SK-N-SH (cell line): ENCODE results near the gene SLC25A20. TPM values are rescaled to one million over a fixed set of nuclear protein-coding genes. Genes with fewer than 3 reads are reported as not detected.
"Not testable (repeated sequence)": the region's sequence is repeated elsewhere in the genome, so short reads cannot be mapped to it uniquely, and the experiment has no call there.

ENCODE experiments used
- CTCF ChIA-PET: fragments of 300-600, 350-600 bp; formaldehyde crosslinking; extraction: SDS; loops from one replicate; lab custom pipeline; 2021; lab: Yijun Ruan, JAX
- POLR2A ChIA-PET: fragments of 350-600 bp; sonication (Branson Sonifier 250); formaldehyde crosslinking; extraction: SDS; loops from one replicate; lab custom pipeline; 2020; ENCODE audit warnings: antibody characterized with exemption, inconsistent platforms; lab: Yijun Ruan, JAX
- DNase-seq: peaks from one replicate; pipeline ENCODE4 v3.0.0; 2012
- H2AFZ ChIP-seq: fragments of 200-600 bp; sonication (generic); 2 replicates; pipeline ENCODE4 v1.8.1; 2016; ENCODE audit warnings: antibody characterized with exemption, mild to moderate bottlenecking, low read depth
- H3F3A ChIP-seq: fragments of 200-600 bp; sonication (generic); replicated peaks from 2 replicates; pipeline ENCODE3; 2016; ENCODE audit warnings: antibody characterized with exemption, mild to moderate bottlenecking; ENCODE audit not compliant: insufficient read depth
- H3K27ac ChIP-seq, 2 experiments: fragments of 200-500 bp in 1 of 2; fragments of 200-600 bp in 1 of 2; sonication (Bioruptor generic) in 1 of 2; sonication (generic), shearing (Covaris generic) in 1 of 2; 2 replicates each; pipeline versions ENCODE4 v1.5.1 to v1.6.1; 2014 to 2016; ENCODE audit warnings: low read depth in 2 of 2, inconsistent platforms in 1 of 2, low read length in 1 of 2, mild to moderate bottlenecking in 1 of 2, mixed read lengths in 1 of 2
- H3K27me3 ChIP-seq: fragments of 200-600 bp; sonication (generic), shearing (Covaris generic); 2 replicates; pipeline ENCODE4 v1.6.1; 2016; ENCODE audit warnings: mixed run types; ENCODE audit not compliant: insufficient read depth
- H3K36me3 ChIP-seq, 2 experiments: fragments of 200-500 bp in 1 of 2; fragments of 200-600 bp in 1 of 2; sonication (Bioruptor generic) in 1 of 2; sonication (generic) in 1 of 2; replicated peaks in 1 of 2; 2 replicates each; pipeline versions ENCODE3 to v1.5.1; 2014 to 2016; ENCODE audit warnings: low read length in 1 of 2, mild to moderate bottlenecking in 1 of 2; ENCODE audit not compliant: insufficient read depth in 2 of 2, control insufficient read depth in 1 of 2
- H3K4me1 ChIP-seq, 2 experiments: fragments of 200-500 bp in 1 of 2; fragments of 200-600 bp in 1 of 2; sonication (Bioruptor generic) in 1 of 2; sonication (generic), shearing (Covaris generic) in 1 of 2; 2 replicates each; pipeline versions ENCODE4 v1.5.1 to v1.6.1; 2014 to 2016; ENCODE audit warnings: low read depth in 1 of 2, low read length in 1 of 2, mixed run types in 1 of 2; ENCODE audit not compliant: insufficient read depth in 2 of 2, control insufficient read depth in 1 of 2
- H3K4me2 ChIP-seq: fragments of 200-600 bp; sonication (generic), shearing (Covaris generic); 2 replicates; pipeline ENCODE4 v1.6.1; 2017; ENCODE audit warnings: mixed run types
- H3K4me3 ChIP-seq, 2 experiments: fragments of 200-500 bp in 1 of 2; fragments of 200-600 bp in 1 of 2; sonication (Bioruptor generic) in 1 of 2; sonication (generic), shearing (Covaris generic) in 1 of 2; 2 replicates each; pipeline versions ENCODE4 v1.5.1 to v1.8.1; 2014 to 2016; ENCODE audit warnings: low read depth in 2 of 2, inconsistent platforms in 1 of 2, low read length in 1 of 2, mild to moderate bottlenecking in 1 of 2, mixed read lengths in 1 of 2, moderate library complexity in 1 of 2
- H3K79me2 ChIP-seq: fragments of 200-600 bp; sonication (generic); 2 replicates; pipeline ENCODE4 v1.8.1; 2017; ENCODE audit warnings: mild to moderate bottlenecking; ENCODE audit not compliant: insufficient read depth
- H3K9ac ChIP-seq: fragments of 200-600 bp; sonication (generic); 2 replicates; pipeline ENCODE4 v1.6.1; 2017; ENCODE audit warnings: mixed run types
- H3K9me2 ChIP-seq: fragments of 200-600 bp; sonication (generic); 2 replicates; pipeline ENCODE4 v1.6.1; 2017; ENCODE audit warnings: mixed run types
- H3K9me3 ChIP-seq: fragments of 200-600 bp; sonication (generic); 2 replicates; pipeline ENCODE4 v1.6.1; 2017; ENCODE audit warnings: mixed run types, mild to moderate bottlenecking, moderate library complexity
- H4K20me1 ChIP-seq: fragments of 200-600 bp; sonication (generic); 2 replicates; pipeline ENCODE4 v1.6.1; 2017; ENCODE audit warnings: mild to moderate bottlenecking, mixed run types; ENCODE audit not compliant: insufficient read depth
- NFIC ChIP-seq: IDR thresholded peaks from 2 replicates; pipeline ENCODE4 v1.4.0; 2012; ENCODE audit warnings: borderline replicate concordance
- WGBS: methylation state at CpG from one replicate; pipeline ENCODE4 v1.1.6; 2017; ENCODE audit warnings: low lambda C conversion rate; 5-methylcytosine and 5-hydroxymethylcytosine counted together
- polyA plus RNA-seq, 3 experiments: library from polyadenylated mRNA; depleted of rRNA; stranded (reverse); fragments of >200 nt; gene quantifications; 2 replicates each; pipeline ENCODE4 v1.2.3, GENCODE V29; 2012
- TF ChIP-seq, protein P1 (sequence below): IDR thresholded peaks from 2 replicates; pipeline ENCODE4 v1.6.1; 2012; ENCODE audit warnings: mild to moderate bottlenecking, low read depth, low read length, moderate library complexity

Gene SLC25A20
- polyA plus RNA-seq, 1 of the 3 experiments (the other 2 are of a cell fraction): 30.3 TPM

DNA sequence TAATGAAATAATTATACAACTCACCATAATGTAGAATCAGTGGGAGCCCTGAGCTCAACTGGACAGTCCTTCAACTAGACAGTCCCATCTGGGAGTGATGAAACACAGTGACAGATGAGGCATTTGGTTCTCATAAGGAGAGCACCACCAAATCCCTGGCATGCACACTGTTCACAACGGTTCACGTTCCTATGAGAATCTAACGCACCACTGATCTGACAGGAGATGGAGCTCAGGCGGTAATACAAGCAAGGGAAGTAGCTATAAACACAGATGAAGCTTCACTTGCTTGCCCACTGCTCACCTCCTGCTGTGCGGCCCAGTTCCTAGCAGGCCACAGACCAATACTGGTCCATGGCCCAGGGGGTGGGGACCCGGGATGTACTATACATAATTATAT is 68.0 kb downstream of the SLC25A20 start:
- 81% methylated on average over 6 of the region's 6 CpGs for WGBS
- DNase-seq: no peak
- Histone ChIP-seq H3K4me2 (no peak overlapping the region), H4K20me1 (no peaks in the 10 kb centered on the region), H3K4me1 (peaks cover 3 to 4% of the 10 kb centered on the region in 2 experiments; a peak in 3 of 4 replicates), H3K4me3 (no peak overlapping the region), H3K79me2 (peaks cover 71% of the 10 kb centered on the region), H3K36me3 (peaks cover 0 to 5% of the 10 kb centered on the region in 2 experiments), H3K9ac (no peak overlapping the region), H3K27ac (no peak overlapping the region), H3K9me2 (no peaks in the 10 kb centered on the region), H3K27me3 (no peaks in the 10 kb centered on the region), H2AFZ (no peak overlapping the region), H3K9me3 (no peaks in the 10 kb centered on the region), H3F3A (peaks cover 7% of the 10 kb centered on the region)
- ChIA-PET CTCF (no interaction called here), POLR2A (no interaction called here)
- no peak for TF ChIP-seq NFIC
- TF ChIP-seq, protein P1, sequence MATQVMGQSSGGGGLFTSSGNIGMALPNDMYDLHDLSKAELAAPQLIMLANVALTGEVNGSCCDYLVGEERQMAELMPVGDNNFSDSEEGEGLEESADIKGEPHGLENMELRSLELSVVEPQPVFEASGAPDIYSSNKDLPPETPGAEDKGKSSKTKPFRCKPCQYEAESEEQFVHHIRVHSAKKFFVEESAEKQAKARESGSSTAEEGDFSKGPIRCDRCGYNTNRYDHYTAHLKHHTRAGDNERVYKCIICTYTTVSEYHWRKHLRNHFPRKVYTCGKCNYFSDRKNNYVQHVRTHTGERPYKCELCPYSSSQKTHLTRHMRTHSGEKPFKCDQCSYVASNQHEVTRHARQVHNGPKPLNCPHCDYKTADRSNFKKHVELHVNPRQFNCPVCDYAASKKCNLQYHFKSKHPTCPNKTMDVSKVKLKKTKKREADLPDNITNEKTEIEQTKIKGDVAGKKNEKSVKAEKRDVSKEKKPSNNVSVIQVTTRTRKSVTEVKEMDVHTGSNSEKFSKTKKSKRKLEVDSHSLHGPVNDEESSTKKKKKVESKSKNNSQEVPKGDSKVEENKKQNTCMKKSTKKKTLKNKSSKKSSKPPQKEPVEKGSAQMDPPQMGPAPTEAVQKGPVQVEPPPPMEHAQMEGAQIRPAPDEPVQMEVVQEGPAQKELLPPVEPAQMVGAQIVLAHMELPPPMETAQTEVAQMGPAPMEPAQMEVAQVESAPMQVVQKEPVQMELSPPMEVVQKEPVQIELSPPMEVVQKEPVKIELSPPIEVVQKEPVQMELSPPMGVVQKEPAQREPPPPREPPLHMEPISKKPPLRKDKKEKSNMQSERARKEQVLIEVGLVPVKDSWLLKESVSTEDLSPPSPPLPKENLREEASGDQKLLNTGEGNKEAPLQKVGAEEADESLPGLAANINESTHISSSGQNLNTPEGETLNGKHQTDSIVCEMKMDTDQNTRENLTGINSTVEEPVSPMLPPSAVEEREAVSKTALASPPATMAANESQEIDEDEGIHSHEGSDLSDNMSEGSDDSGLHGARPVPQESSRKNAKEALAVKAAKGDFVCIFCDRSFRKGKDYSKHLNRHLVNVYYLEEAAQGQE: no peak

DNA sequence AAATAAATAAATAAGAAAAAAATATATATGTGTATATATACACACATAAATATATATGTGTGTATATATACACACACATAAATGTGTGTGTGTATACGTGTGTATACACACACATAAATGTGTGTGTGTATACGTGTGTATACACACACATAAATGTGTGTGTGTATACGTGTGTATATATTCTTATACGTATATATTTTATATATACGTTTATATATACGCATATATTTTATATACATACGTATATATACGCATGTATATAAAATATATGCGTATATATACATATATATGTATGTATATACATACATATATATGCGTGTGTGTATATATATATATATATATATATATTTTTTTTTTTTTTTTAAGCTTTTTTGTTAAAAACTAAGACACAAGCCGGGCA is 69.2 kb downstream of the SLC25A20 start:
- H3K9me3 ChIP-seq, DNase-seq, H3K27me3 ChIP-seq, H3K4me2 ChIP-seq, H4K20me1 ChIP-seq, H3K36me3 ChIP-seq, H2AFZ ChIP-seq, H3K27ac ChIP-seq, H3F3A ChIP-seq, H3K4me3 ChIP-seq, H3K9ac ChIP-seq, POLR2A ChIA-PET, H3K4me1 ChIP-seq, H3K9me2 ChIP-seq: not testable (repeated sequence)
- CTCF ChIA-PET: interaction anchor here (0.6 to 1.1 kb wide), 2 partner anchors 165 to 321 kb away, joined by 3 read pairs; no protein-coding TSS in a partner anchor
- H3K79me2 ChIP-seq: peaks cover 79% of the 10 kb centered on the region
- WGBS: 96% methylated on average over 11 of the region's 11 CpGs

DNA sequence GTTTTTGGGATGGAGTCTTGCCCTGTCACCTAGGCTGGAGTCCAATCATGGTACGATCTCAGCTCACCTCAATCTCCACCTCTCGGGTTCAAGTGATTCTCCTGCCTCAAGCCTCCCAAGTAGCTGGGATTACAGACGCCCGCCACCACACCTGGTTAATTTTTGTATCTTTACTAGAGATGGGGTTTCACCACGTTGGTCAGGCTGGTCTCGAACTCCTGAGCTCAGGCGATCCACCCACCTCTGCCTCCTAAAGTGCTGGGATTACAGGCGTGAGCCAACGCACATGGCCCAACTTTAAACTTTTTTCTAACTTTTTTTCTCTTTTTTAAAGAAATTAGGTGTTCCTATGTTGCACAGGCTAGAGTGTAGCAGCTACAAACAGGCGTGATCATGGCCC is 70.8 kb downstream of the SLC25A20 start:
- H3K4me1 ChIP-seq, H3K9ac ChIP-seq, H3K4me3 ChIP-seq, POLR2A ChIA-PET, H3K9me2 ChIP-seq, H2AFZ ChIP-seq, H3F3A ChIP-seq, H4K20me1 ChIP-seq, H3K27ac ChIP-seq, DNase-seq, H3K27me3 ChIP-seq, H3K9me3 ChIP-seq, CTCF ChIA-PET, H3K36me3 ChIP-seq, H3K4me2 ChIP-seq: not testable (repeated sequence)
- H3K79me2 ChIP-seq: peaks cover 68% of the 10 kb centered on the region
- 98% methylated on average over 10 of the region's 10 CpGs for WGBS
